Activated CD8-positive, alpha-beta T cell treated with anti-CD3 and anti-CD28 coated beads for 36 hours (primary cell): ENCODE measurements around the gene RABL6. TPM values are rescaled to one million over a fixed set of nuclear protein-coding genes. Genes with fewer than 3 reads are reported as not detected.

ENCODE experiments used
- ATAC-seq: fragments of 200-7000 bp; cut with Tn5 transposase; one replicate; pipeline ENCODE4 v1.10.0; 2021; ENCODE audit warnings: mild to moderate bottlenecking, moderate library complexity
- CTCF ChIA-PET: fragments of 350-600 bp; sonication (Branson Sonifier 250); formaldehyde crosslinking; loops from one replicate; lab custom pipeline; 2021; ENCODE audit warnings: antibody characterized with exemption; lab: Charles Lee
- POLR2A ChIA-PET: fragments of 350-600 bp; sonication (Branson Sonifier 250); formaldehyde crosslinking; loops from one replicate; lab custom pipeline; 2021; ENCODE audit warnings: antibody characterized with exemption; lab: Charles Lee
- DNase-seq: peaks from one replicate; pipeline ENCODE4 v3.0.0-alpha.2; 2020
- H3K27ac Mint-ChIP-seq: one replicate; pipeline ENCODE4 v1.8.0; 2021; ENCODE audit warnings: mild to moderate bottlenecking, mixed read lengths
- H3K27me3 Mint-ChIP-seq: one replicate; pipeline ENCODE4 v1.8.0; 2021; ENCODE audit warnings: mixed read lengths
- H3K36me3 Mint-ChIP-seq: one replicate; pipeline ENCODE4 v1.8.0; 2021; ENCODE audit warnings: low read depth, mixed read lengths
- H3K4me1 Mint-ChIP-seq: one replicate; pipeline ENCODE4 v1.8.0; 2021; ENCODE audit warnings: low read depth, mixed read lengths
- H3K4me3 Mint-ChIP-seq: one replicate; pipeline ENCODE4 v1.8.0; 2021; ENCODE audit warnings: mild to moderate bottlenecking, moderate library complexity, mixed read lengths
- H3K9me3 Mint-ChIP-seq: one replicate; pipeline ENCODE4 v1.8.0; 2021; ENCODE audit warnings: mixed read lengths
- intact Hi-C: fragments of 100-400 bp; cut with micrococcal nuclease; formaldehyde crosslinking; loops from one replicate; pipeline ENCODE4 v1.10.0; 2022
- total RNA-seq, 2 experiments: library from RNA; stranded (reverse); gene quantifications; one replicate each; pipeline ENCODE4 v1.2.3, GENCODE V29; 2021
- TF ChIP-seq, protein P1 (sequence below): fragments of 200-600 bp; IDR thresholded peaks from one replicate; pipeline ENCODE4 v1.8.0; 2022; ENCODE audit warnings: antibody characterized with exemption, mild to moderate bottlenecking

RABL6 gene
- total RNA-seq, 2 experiments from 2014 or later: 85.6 to 86.6 TPM

DNA sequence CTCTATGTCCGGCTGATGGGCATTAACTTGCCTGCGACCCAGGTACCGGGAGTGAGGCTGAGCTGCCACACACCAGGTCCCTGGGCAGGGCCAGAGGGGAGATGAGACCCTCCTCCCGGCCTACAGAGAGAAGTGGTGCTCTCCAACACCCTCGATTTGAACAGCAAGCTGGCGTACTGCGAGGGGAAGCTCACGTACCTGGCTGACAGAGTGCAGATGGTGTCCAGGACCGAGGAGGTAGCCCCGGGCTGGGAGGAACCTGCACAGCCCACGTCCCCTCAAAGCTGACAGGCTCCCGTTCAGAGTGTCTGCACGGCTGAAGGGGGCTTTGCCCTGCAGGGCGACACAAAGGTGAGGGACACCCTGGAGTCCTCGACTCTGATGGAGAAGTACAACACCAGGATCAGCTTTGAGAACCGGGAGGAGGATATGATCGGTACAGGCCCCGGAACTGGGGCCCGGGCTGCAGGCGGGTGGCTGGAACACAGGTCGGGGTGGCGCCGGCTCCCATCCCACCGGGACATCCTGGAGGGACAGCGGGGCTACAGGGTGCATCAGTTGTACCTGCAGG is 1.0 kb upstream of the RABL6 start:
- peak overlapping the region; percentile 95 for H3K27ac Mint-ChIP-seq
- ChIA-PET CTCF (interaction anchor here (0.7 to 2.5 kb wide), 8 partner anchors 9 to 228 kb away, joined by 3 to 9 read pairs (median 4); partner anchors contain the start of gene AJM1), POLR2A (interaction anchor here (0.9 to 2.7 kb wide), 9 partner anchors 9 to 228 kb away, joined by 3 to 10 read pairs (median 4); partner anchors contain the start of genes AJM1 and TRAF2)
- no peaks in the 10 kb centered on the region for H3K9me3 Mint-ChIP-seq
- TF ChIP-seq, protein P1, sequence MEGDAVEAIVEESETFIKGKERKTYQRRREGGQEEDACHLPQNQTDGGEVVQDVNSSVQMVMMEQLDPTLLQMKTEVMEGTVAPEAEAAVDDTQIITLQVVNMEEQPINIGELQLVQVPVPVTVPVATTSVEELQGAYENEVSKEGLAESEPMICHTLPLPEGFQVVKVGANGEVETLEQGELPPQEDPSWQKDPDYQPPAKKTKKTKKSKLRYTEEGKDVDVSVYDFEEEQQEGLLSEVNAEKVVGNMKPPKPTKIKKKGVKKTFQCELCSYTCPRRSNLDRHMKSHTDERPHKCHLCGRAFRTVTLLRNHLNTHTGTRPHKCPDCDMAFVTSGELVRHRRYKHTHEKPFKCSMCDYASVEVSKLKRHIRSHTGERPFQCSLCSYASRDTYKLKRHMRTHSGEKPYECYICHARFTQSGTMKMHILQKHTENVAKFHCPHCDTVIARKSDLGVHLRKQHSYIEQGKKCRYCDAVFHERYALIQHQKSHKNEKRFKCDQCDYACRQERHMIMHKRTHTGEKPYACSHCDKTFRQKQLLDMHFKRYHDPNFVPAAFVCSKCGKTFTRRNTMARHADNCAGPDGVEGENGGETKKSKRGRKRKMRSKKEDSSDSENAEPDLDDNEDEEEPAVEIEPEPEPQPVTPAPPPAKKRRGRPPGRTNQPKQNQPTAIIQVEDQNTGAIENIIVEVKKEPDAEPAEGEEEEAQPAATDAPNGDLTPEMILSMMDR: no peak
- no peak for ATAC-seq
- intact Hi-C loops: loop anchor here (10.0 kb wide), 1 partner anchor 62 kb away; the partner anchor contains the start of genes LCN10 and LCN6
- H3K4me1 Mint-ChIP-seq: peaks cover 25% of the 10 kb centered on the region
- no peaks in the 10 kb centered on the region for H3K27me3 Mint-ChIP-seq
- peak overlapping the region; percentile 89 for H3K4me3 Mint-ChIP-seq
- peaks cover 15% of the 10 kb centered on the region for H3K36me3 Mint-ChIP-seq
- DNase-seq: no peak

DNA sequence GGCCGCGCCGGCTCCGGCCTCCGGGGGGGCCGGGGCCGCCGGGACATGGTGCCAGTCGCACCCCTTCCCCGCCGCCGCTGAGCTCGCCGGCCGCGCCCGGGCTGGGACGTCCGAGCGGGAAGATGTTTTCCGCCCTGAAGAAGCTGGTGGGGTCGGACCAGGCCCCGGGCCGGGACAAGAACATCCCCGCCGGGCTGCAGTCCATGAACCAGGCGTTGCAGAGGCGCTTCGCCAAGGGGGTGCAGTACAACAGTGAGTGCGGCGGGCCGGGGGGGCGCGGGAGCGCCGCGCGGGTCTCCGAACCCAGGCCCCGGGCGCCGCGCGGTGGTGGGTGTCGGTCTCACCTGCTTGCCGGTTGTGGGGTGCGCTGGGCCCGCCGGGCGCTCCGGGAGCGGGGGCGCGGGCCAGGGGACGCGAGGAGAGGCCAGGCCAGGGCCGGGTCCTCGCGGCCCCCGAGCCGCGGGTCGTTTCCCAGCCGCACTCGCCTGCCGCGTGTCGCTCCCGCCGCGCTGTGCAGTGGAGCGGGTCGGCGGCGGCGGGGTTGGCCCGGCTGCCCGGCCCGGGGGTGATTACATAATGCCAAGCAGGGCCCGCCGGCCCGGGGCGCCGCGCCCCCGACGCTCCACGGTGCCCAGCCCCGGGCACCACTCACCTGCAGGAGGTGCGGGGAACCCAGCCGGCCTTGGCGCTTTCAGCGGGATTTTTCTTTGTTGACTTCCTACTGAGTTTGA is 492 bp downstream of the RABL6 start:
- H3K4me1 Mint-ChIP-seq: peaks cover 34% of the 10 kb centered on the region
- POLR2A ChIA-PET: interaction anchor here (0.8 to 2.7 kb wide), 13 partner anchors 8 to 231 kb away, joined by 3 to 10 read pairs (median 3); partner anchors contain the start of genes AJM1 and TRAF2

DNA sequence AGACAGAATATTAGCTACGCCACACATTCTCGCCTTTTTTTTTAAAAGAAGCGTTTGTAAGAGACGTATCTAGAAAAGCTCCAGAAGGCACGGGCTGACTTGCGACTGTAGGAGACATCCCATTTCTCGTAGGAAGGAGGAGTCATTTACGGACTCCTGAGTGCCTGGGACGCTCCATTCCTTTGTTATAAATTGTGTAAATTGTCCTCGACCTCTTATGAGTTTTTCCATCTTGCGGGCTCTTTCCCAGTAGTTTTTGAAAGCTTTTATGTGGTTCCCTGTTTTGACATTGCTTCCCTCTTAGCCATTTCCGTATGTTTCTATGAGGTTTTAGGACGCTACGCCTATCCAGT is 1.0 kb downstream of the RABL6 start:
- ChIA-PET POLR2A (interaction anchor here (0.8 to 1.3 kb wide), 5 partner anchors 8 to 230 kb away, joined by 3 read pairs; no protein-coding TSS in a partner anchor), CTCF (interaction anchor here (1.2 to 4.3 kb wide), 5 partner anchors 14 to 220 kb away, joined by 3 to 22 read pairs (median 4); partner anchors contain the start of gene AJM1)
- Mint-ChIP-seq H3K4me1 (peaks cover 36% of the 10 kb centered on the region), H3K4me3 (peak overlapping the region; percentile 73), H3K27me3 (no peaks in the 10 kb centered on the region), H3K36me3 (peaks cover 29% of the 10 kb centered on the region), H3K9me3 (no peaks in the 10 kb centered on the region), H3K27ac (peak overlapping the region; percentile 19)
- no peak for ATAC-seq
- no peak for DNase-seq
- TF ChIP-seq, protein P1: no peak
- intact Hi-C loops: loop anchor here (10.0 kb wide), 1 partner anchor 64 kb away; the partner anchor contains the start of genes LCN10 and LCN6

More for the DNA sequence above, 492 bp downstream of the RABL6 start:
- intact Hi-C loops: loop anchor here (10.0 kb wide), 1 partner anchor 63 kb away; the partner anchor contains the start of genes LCN10 and LCN6
- no peaks in the 10 kb centered on the region for H3K27me3 Mint-ChIP-seq
- CTCF ChIA-PET: interaction anchor here (1.0 to 4.3 kb wide), 8 partner anchors 12 to 221 kb away, joined by 3 to 22 read pairs (median 4); partner anchors contain the start of gene AJM1
- ATAC-seq (peak; percentile 15), DNase-seq (peak; percentile 43)
- H3K27ac Mint-ChIP-seq: peak overlapping the region; percentile 67
- peak overlapping the region; percentile 73 for H3K4me3 Mint-ChIP-seq
- H3K9me3 Mint-ChIP-seq: no peaks in the 10 kb centered on the region
- TF ChIP-seq, protein P1: no peak
- peaks cover 27% of the 10 kb centered on the region for H3K36me3 Mint-ChIP-seq

DNA sequence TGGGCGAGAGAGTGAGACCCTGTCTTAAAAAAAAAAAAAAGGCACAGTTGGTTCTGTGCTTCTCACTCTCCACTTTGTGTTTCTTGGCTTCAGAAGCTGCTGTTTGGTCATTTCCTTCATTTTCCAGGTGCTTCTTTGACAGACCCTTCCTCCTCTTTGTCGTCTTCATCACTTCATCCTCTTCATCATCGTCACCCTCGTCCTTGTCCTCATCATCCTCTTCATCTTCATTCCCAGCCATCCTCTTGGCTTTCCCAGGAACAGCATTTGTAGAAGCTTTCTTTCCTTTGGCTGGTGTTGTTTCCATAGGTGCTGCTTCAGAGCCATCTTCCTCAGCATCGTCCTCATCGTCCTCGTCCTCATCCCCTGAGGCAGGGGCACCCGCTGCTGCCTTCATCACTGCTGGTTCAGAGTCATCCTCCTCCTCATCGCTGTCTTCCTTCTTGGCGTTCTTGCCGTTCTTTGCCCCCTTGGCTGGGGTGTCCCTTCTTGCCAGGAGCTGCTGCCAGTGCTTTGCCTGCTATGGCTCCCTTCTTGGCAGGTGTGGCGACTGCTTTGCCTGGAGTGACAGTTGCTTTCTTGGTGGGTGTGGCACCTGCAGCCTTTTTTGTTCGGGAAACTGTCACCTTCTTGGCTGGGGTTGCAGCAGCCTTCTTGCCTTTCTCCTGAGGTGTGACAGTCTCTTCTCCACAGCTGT is 7.1 kb downstream of the RABL6 start:
- H3K4me1 Mint-ChIP-seq: peaks cover 28% of the 10 kb centered on the region
- CTCF ChIA-PET: interaction anchor here (0.7 to 2.6 kb wide), 5 partner anchors 8 to 67 kb away, joined by 3 to 9 read pairs (median 3); partner anchors contain the start of gene AJM1

More for the DNA sequence above, 7.1 kb downstream of the RABL6 start:
- TF ChIP-seq, protein P1: no peak
- no peak for DNase-seq
- no peak overlapping the region for H3K4me3 Mint-ChIP-seq
- ATAC-seq: no peak
- POLR2A ChIA-PET: interaction anchor here (1.1 to 1.9 kb wide), 3 partner anchors 8 to 122 kb away, joined by 4 to 7 read pairs (median 4); partner anchors contain the start of gene RABL6
- no peaks in the 10 kb centered on the region for H3K27me3 Mint-ChIP-seq
- H3K36me3 Mint-ChIP-seq: peaks cover 34% of the 10 kb centered on the region
- no peaks in the 10 kb centered on the region for H3K9me3 Mint-ChIP-seq
- intact Hi-C loops: no loop called here
- no peak overlapping the region for H3K27ac Mint-ChIP-seq
